ENCODE measurements around the gene VPS50. TPM values are rescaled to one million over a fixed set of nuclear protein-coding genes. Genes with fewer than 3 reads are reported as not detected.
A peak's percentile ranks its signal among the peaks of the same experiment; 100 is the strongest.

VPS50 gene
- total RNA-seq, 1 donor from 2014 or later, result 6.9 TPM

DNA sequence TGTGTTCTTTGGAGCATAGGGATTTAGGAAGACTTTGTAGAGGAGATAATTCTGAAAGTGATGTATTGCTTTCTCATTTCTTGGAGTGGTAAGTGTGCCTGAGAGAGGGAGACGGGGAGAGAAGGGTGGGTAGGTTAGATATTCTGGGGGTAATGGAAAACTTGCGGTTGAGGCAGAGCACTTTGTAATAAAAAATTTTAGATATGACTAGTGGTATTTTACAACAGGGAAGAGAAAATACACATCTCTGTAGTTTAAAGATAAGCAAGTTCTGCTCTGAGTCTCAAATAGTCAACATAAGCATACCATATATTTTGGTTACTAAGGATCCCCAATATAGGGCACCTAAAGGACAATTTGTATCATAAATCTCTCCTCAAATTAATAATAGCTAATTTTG is 6.6 kb downstream of the VPS50 start:
- H3K9me3 ChIP-seq, result no peaks in the 10 kb centered on the region
- H3K4me1 ChIP-seq, result no peaks in the 10 kb centered on the region
- TF ChIP-seq, protein P1, sequence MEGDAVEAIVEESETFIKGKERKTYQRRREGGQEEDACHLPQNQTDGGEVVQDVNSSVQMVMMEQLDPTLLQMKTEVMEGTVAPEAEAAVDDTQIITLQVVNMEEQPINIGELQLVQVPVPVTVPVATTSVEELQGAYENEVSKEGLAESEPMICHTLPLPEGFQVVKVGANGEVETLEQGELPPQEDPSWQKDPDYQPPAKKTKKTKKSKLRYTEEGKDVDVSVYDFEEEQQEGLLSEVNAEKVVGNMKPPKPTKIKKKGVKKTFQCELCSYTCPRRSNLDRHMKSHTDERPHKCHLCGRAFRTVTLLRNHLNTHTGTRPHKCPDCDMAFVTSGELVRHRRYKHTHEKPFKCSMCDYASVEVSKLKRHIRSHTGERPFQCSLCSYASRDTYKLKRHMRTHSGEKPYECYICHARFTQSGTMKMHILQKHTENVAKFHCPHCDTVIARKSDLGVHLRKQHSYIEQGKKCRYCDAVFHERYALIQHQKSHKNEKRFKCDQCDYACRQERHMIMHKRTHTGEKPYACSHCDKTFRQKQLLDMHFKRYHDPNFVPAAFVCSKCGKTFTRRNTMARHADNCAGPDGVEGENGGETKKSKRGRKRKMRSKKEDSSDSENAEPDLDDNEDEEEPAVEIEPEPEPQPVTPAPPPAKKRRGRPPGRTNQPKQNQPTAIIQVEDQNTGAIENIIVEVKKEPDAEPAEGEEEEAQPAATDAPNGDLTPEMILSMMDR (IDR thresholded peaks at IDR 0.05), result no peak
- intact Hi-C loops (cut with DNase I), result loop anchor here (10.0 kb wide), 1 partner anchor 794 kb away; the partner anchor contains the start of gene GATAD1
- no peaks in the 10 kb centered on the region for H3K27me3 ChIP-seq
- H3K4me3 ChIP-seq, result no peak overlapping the region
- no peak for DNase-seq (ENCODE audit: low spot score in 2 of 2)
- no peak overlapping the region for H3K27ac ChIP-seq
- peaks cover 0 to 5% of the 10 kb centered on the region in 2 donors for H3K36me3 ChIP-seq

DNA sequence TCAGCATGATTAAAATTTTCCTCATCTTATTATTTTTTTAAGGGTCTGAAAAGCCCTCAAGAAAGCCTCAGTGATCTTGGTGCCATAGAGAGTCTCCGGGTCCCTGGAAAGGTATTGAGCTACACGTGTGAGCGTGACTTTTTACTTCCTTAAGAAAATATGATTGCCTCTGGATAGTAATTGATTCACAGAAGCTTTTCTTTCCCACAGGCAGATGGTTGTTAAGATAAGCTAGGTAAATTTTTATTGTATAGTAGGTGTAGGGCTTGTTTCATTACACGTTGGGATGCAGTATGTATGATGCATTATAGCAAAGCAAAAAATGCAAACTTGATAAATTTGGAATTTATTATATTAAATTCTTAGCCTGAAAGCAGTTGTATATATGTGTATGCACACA is 7.7 kb downstream of the VPS50 start:
- H3K27me3 ChIP-seq, result no peaks in the 10 kb centered on the region
- H3K36me3 ChIP-seq, result peaks cover 0 to 5% of the 10 kb centered on the region in 2 donors
- no peak overlapping the region for H3K4me3 ChIP-seq
- H3K27ac ChIP-seq, result no peak overlapping the region
- no peaks in the 10 kb centered on the region for H3K4me1 ChIP-seq
- no peak for DNase-seq (ENCODE audit: low spot score in 2 of 2)
- intact Hi-C loops (cut with DNase I), result loop anchor here (10.0 kb wide), 1 partner anchor 795 kb away; the partner anchor contains the start of gene GATAD1
- no peaks in the 10 kb centered on the region for H3K9me3 ChIP-seq
- TF ChIP-seq, protein P1 (IDR thresholded peaks at IDR 0.05), result no peak

DNA sequence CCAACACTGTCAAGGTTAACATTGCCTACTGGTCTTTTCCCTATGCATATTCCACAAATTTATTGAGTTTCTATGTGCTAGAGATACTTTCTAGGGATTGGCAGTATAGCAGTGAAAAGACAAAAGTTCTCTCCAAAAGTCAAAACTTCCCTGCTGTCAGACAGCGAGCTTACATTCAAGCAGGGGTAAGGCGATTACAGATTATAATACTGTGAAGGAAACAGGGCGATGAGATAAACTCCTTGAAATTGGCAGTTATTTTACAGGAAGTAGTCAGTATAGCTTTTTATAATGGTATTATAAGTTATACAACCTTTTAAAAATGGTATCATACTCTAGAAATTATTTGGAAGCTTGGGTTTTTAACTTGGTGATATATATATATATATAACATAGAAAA is 9.9 kb downstream of the VPS50 start:
- H3K4me3 ChIP-seq, result no peak overlapping the region
- no peaks in the 10 kb centered on the region for H3K9me3 ChIP-seq
- H3K27ac ChIP-seq, result no peak overlapping the region
- no peaks in the 10 kb centered on the region for H3K27me3 ChIP-seq
- TF ChIP-seq, protein P1 (IDR thresholded peaks at IDR 0.05), result no peak
- DNase-seq (ENCODE audit: low spot score in 2 of 2), result no peak
- no peaks in the 10 kb centered on the region for H3K4me1 ChIP-seq
- peaks cover 0 to 5% of the 10 kb centered on the region in 2 donors for H3K36me3 ChIP-seq
- intact Hi-C loops (cut with DNase I), result no loop called here

DNA sequence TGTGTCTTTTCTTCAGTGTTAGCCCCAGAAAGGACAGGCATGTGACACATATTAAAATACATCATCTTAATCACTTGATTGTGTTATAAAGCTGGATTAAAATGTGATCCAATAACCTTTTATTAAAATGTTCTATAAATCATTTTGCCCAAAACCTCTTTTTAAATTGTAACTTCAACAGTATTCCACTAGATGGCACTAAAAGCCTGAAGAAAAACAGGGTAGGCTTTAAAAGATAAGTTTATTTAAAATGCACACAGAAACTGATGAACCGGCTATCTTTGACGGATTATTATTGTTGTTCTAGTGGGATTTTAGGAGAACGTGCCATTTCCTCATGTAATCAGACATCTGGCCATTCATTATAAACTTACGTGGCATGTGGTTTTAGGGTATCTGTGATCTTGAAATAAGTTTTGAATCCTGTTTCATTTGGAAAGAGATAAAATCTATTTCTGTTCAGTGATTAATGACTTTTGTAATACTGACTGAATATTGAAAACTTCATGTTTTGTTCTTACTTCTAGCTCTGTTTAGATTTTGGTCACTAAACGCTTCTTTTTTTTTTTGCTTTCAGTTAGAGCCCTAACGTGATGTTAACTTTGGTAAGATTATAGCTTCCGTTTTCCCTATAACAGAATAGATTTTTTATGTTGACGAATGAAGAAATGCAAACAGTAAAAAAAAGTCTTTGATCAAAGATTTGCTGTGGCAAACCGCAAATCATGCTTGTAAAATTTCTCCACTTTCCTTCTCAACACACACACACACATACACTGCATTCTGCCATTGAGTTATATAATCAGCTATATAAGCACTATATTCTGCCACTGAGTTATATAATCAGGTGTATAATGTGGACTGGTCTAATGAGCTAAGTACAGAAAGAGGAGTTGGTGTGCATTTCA is 13.6 kb downstream of the VPS50 start:
- intact Hi-C loops (cut with DNase I), result no loop called here
- peak overlapping the region in 1 of 2 donors; percentile 9 for H3K4me3 ChIP-seq

DNA sequence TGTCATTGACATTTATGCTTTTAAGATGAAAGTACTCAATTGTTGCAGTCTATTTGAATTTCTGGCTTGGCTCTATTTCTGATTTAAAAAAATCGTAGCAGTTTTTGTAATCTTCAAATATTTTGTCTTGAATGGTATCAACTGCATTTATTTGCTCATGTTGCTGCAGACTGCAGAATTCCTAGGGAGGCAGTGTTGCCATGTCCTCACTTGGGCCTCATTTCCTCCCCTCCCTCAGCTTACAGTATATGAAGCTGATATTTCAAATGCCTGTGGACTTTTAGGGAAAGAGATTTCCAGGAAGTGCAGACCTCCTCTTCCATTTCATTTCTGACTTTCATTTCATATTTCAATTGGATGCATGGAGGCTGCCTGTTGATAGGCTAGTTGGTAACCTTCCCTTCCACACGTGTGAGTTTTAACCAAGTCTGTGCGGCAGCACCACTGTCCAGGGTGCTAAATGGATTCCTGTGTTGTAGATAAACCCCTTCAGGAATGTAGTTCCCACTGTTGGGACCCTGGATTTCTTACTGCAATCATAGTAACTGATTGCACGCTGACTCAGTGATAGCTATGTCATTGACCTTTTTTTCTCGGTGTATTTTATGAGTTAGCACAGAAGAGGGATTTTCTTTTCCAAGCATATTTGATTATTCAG is 17.5 kb downstream of the VPS50 start:
- DNase-seq (ENCODE audit: low spot score in 2 of 2), result no peak
- TF ChIP-seq, protein P1 (IDR thresholded peaks at IDR 0.05), result no peak
- H3K4me1 ChIP-seq, result no peaks in the 10 kb centered on the region
- H3K27me3 ChIP-seq, result no peaks in the 10 kb centered on the region
- no peaks in the 10 kb centered on the region for H3K9me3 ChIP-seq
- no peak overlapping the region for H3K27ac ChIP-seq
- no peak overlapping the region for H3K4me3 ChIP-seq
- H3K36me3 ChIP-seq, result no peaks in the 10 kb centered on the region
- intact Hi-C loops (cut with DNase I), result no loop called here

More for the DNA sequence above, 13.6 kb downstream of the VPS50 start:
- Histone ChIP-seq H3K4me1 (no peaks in the 10 kb centered on the region), H3K27me3 (no peaks in the 10 kb centered on the region), H3K27ac (no peak overlapping the region), H3K9me3 (no peaks in the 10 kb centered on the region), H3K36me3 (peaks cover 0 to 5% of the 10 kb centered on the region in 2 donors)
- TF ChIP-seq, protein P1 (IDR thresholded peaks at IDR 0.05), result peak in 2 of 3 experiments; percentile 49 to 61
- no peak for DNase-seq (ENCODE audit: low spot score in 2 of 2)
